ENCODE measurements around the gene XRCC2.

The XRCC2 gene

GRCh38 chr7:152608208-152608607 lies 67.7 kb downstream of the XRCC2 start:
- no peak for DNase-seq

DNA sequence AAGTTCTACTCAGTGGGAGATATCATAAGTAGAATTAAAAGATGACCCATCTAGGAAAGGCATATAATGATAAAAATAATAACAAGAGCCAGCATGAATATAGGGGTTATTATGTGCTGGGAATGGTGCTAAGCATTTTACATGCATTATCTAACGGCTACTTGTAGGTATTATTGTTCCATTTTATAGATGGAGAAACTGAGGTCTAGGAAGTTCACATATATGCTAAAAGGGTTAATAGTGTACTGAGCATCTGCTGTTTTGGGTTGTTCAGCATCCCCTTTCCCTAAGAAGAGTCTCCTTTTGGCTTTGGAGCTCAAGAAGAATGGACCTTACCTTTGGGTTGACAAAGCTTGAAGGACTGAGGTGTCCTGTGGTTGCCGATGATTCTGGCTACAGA lies 68.9 kb downstream of the XRCC2 start:
- no peak for DNase-seq

- no peak for DNase-seq
Observed at GRCh38 chr7:152602962-152603361, 73.0 kb downstream of the XRCC2 start.

DNA sequence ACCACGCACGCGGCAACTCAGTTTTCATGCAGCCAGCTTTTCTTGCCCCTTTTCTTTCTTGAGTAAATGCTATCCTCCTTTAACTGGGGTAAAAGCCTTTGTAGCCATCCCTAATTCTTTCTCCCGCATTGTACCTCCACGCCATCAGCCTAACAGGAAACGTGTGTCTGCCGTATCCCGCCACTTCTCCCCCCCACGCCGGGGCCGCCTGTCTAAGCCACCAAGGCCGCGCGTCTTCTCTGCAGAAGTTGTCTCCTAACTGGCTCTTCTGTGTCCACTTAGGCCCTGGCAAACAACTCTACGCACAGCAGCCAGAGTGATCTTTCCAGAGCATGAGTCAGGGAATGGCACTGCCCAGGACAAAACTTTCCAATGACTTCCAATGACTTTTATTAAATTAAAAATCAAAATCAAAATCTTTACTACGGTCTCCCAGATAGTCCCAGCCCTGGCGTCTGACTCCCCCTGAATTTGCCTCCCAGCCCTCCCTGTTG lies 74.6 kb downstream of the XRCC2 start:
- no peak for DNase-seq

- DNase-seq, result no peak
Observed at GRCh38 chr7:152600266-152600665, 75.7 kb downstream of the XRCC2 start.

GRCh38 chr7:152597507-152597906 lies 78.4 kb downstream of the XRCC2 start:
- no peak for DNase-seq

DNA sequence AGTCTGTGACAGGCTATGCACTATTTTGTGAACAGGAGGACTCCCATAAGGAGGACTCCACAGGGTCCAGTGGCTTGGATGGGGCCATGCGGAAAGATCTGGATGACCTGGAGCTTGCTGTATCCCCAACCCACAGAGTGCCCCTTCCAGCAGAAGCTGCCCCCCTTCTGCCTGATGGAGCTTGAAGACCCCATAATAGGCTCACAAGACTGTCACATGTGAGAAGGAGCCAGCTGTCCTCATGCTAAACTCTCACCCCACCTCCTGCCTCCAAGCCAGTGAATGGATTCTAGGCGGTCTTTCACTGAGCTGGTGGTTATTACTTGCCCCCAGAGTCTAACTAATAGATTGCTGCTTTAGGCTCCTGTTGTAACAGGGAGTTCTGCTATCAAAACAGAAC lies 79.1 kb downstream of the XRCC2 start:
- DNase-seq, result no peak

All from stimulated activated naive CD4-positive, alpha-beta T cell treated with Interleukin-2 at 50 U/mL for 16 hours (primary cell).